ENCODE data around the gene SLC29A2. TPM values are rescaled to one million over a fixed set of nuclear protein-coding genes. Genes with fewer than 3 reads are reported as not detected.

The SLC29A2 gene
- total RNA-seq, 1 donor = 0.36 TPM

DNA sequence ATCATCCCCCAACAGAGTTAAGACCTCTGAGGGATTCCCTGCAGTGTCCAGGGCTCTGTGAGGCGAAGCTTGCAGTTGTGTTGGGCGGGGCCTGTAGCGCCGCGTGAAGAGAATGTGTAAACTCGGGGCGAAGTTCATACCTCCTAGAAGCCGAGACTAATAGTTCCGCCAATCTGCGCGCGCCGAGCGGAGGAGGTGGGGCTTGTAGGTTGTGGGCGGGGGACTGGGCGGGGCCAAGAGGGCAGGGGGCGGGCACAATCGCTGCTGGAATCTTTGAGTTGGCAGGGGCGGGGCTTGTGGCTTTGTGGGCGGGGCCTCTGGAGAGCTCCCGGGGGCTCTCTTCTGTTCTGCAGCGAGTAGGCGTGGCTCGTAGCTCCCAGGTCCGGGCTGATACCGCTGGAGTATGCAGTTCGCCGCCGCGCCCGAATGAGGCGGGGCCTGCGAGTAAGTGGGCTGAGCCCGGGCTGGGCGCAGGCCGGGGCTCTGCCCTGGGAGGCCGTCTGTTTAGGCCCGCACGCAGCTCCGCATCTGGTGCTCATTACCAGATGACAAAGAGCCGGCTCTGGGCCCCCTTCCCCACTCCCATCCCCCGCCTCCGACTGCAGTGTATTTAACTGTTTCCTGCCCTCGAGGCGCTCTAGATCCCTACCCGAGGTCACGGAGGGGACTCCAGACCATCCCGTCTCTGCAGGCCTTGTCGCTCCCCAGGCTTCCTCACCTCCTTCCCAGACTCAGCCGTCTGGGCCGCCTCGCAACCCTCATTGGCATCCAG is 58.8 kb downstream of the SLC29A2 start:
- H3K4me3 ChIP-seq (ENCODE audit: low read depth, low read length) = peak overlapping the region; percentile 98
- DNase-seq (ENCODE audit: low read depth) = peak; percentile 99
- TF ChIP-seq, protein P1, sequence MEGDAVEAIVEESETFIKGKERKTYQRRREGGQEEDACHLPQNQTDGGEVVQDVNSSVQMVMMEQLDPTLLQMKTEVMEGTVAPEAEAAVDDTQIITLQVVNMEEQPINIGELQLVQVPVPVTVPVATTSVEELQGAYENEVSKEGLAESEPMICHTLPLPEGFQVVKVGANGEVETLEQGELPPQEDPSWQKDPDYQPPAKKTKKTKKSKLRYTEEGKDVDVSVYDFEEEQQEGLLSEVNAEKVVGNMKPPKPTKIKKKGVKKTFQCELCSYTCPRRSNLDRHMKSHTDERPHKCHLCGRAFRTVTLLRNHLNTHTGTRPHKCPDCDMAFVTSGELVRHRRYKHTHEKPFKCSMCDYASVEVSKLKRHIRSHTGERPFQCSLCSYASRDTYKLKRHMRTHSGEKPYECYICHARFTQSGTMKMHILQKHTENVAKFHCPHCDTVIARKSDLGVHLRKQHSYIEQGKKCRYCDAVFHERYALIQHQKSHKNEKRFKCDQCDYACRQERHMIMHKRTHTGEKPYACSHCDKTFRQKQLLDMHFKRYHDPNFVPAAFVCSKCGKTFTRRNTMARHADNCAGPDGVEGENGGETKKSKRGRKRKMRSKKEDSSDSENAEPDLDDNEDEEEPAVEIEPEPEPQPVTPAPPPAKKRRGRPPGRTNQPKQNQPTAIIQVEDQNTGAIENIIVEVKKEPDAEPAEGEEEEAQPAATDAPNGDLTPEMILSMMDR (IDR thresholded peaks at IDR 0.05; ENCODE audit: insufficient read depth, low read length) = no peak

Small RNAs within 50 kb of the gene (small RNA-seq; reads per million reads assigned to genes)
- gene RF00017 (not detected), gene RNU1-84P (0.83 reads per million, percentile 22 among the genes with 10 or more reads in this experiment)

Other genes starting within 250 kb of the SLC29A2 start
- 11.5 and 15.9 TPM in 2 replicates for gene KLC2, start 114.1 kb downstream of the SLC29A2 start, total RNA-seq (ENCODE audit: low replicate concordance)
- 69.1 and 85.1 TPM in 2 replicates for gene RAB1B, start 103.1 kb downstream of the SLC29A2 start, total RNA-seq (ENCODE audit: low replicate concordance)
- 1.1 TPM in 1 of 2 replicates, not detected in the other for gene CNIH2, start 93.6 kb downstream of the SLC29A2 start, total RNA-seq (ENCODE audit: low replicate concordance)
- 35.0 and 119 TPM in 2 replicates for gene YIF1A, start 82.6 kb downstream of the SLC29A2 start, total RNA-seq (ENCODE audit: low replicate concordance)
- 0.27 and 0.41 TPM in 2 replicates for gene TMEM151A, start 79.9 kb downstream of the SLC29A2 start, total RNA-seq (ENCODE audit: low replicate concordance)
- gene CD248, start 54.7 kb downstream of the SLC29A2 start, total RNA-seq (ENCODE audit: low replicate concordance) = 99.1 and 193 TPM in 2 replicates
- gene RIN1, start 35.3 kb downstream of the SLC29A2 start, total RNA-seq (ENCODE audit: low replicate concordance) = 10.1 and 45.3 TPM in 2 replicates
- 22.6 and 38.5 TPM in 2 replicates for gene BRMS1, start 26.7 kb downstream of the SLC29A2 start, total RNA-seq (ENCODE audit: low replicate concordance)
- gene B4GAT1, start 24.1 kb downstream of the SLC29A2 start, total RNA-seq (ENCODE audit: low replicate concordance) = 21.5 and 36.3 TPM in 2 replicates
- 0.18 TPM in 1 of 2 replicates, not detected in the other for gene NPAS4, start 49.3 kb upstream of the SLC29A2 start, total RNA-seq (ENCODE audit: low replicate concordance)
- gene MRPL11, start 67.1 kb upstream of the SLC29A2 start, total RNA-seq (ENCODE audit: low replicate concordance) = 39.4 and 40.0 TPM in 2 replicates
- gene PELI3, start 95.1 kb upstream of the SLC29A2 start, total RNA-seq (ENCODE audit: low replicate concordance) = 9.0 and 10.8 TPM in 2 replicates
- 19.0 and 31.7 TPM in 2 replicates for gene DPP3, start 108.7 kb upstream of the SLC29A2 start, total RNA-seq (ENCODE audit: low replicate concordance)
- 41.7 and 54.7 TPM in 2 replicates for gene BBS1, start 138.9 kb upstream of the SLC29A2 start, total RNA-seq (ENCODE audit: low replicate concordance)
- gene ZDHHC24, start 174.3 kb upstream of the SLC29A2 start, total RNA-seq (ENCODE audit: low replicate concordance) = 8.6 and 11.0 TPM in 2 replicates
- not detected in 2 replicates for gene ACTN3, start 175.1 kb upstream of the SLC29A2 start, total RNA-seq (ENCODE audit: low replicate concordance)
- 35.0 and 47.1 TPM in 2 replicates for gene CTSF, start 196.8 kb upstream of the SLC29A2 start, total RNA-seq (ENCODE audit: low replicate concordance)
- 0.45 and 1.1 TPM in 2 replicates for gene CCDC87, start 221.3 kb upstream of the SLC29A2 start, total RNA-seq (ENCODE audit: low replicate concordance)
- gene CCS, start 221.4 kb upstream of the SLC29A2 start, total RNA-seq (ENCODE audit: low replicate concordance) = 28.3 and 54.4 TPM in 2 replicates
- 11.4 and 26.9 TPM in 2 replicates for gene RBM14, start 244.9 kb upstream of the SLC29A2 start, total RNA-seq (ENCODE audit: low replicate concordance)